SHP77 (cell line): ENCODE results near the gene UTF1.
"Not testable (repeated sequence)": the region's sequence is repeated elsewhere in the genome, so short reads cannot be mapped to it uniquely, and the experiment has no call there.

ENCODE experiments used
- DNase-seq, 2 experiments: peaks; one replicate each; lab custom pipeline; 2025; lab: John Stamatoyannopoulos, UW

Gene UTF1

GRCh38 chr10:133265052-133265451, 35.0 kb downstream of the UTF1 start:
- not testable (repeated sequence) for DNase-seq

DNA sequence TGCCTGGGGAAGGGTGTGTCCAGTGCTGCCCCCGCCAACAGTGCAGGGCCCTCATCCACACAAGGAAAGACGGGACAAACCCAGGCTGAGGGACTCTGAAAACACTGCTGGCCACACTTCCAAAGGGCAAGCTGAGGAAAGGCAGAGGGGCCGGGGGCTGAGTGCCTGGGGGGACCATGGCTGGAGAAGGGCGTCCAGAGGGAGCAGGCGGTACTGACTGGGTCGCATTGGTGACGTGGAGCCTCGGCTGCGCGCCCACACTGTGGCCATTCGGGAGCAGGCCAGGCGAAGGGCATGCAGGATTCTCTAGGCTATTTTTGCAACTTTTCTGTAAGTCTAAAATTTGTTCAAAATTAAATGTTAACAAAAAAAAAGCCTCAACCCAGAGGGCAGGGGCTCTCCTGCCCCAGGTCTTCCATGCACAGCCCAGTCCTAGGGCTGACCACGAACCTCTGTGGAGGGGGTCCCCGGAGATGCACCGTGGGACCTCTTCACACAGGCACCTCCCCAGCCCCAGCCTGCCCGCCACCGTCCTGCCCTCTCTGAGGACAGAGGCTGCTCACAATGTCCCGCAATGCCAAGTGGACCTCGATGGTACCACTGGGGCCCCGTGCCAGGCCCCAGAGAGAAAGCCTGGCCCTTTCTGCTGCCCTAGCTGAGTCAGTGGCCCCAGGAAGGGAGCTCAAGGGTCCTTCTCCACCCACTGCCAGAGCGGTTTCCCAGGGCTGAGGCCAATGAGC, 36.2 kb downstream of the UTF1 start:
- no peak for DNase-seq

DNA sequence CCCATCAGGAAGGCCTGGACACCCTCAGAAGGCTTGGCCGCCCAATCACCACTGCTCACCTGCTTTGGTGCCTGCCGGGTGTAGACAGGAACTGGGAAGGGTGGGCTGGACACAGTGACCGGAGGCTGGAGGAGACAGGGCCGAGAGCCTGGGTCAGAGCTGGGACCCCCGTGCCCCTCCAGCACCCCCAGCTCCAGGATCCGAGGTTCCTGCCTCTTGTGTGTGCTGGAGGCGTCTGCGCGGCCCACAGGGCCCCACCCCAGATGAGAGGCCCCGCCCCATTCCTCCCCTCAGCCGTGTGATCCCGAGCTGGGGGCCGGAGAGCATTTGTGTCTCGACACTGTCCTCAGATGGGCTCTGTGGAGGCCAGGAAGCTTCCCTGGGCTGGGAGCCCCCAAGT, 37.3 kb downstream of the UTF1 start:
- no peak for DNase-seq

DNA sequence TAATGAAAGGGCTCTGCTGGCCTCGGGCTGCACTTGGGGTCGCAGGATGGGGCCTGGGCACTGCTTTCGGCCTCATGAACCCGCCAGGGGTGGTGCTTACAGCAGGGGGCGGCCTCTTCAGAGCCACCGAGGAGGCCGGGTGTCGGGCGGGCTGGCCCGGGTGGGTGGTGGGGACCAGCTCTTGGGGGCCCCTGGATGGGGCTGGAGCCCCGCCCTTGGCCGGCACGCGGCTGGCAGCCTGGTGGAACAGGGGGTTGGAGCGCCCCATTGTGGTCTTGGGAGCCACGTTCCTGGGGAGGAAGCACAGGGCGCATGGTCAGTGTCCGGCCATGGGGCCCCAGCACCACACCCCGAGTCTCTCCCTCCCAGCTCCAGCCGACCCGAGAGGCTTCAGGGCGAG, 37.8 kb downstream of the UTF1 start:
- no peak for DNase-seq

DNA sequence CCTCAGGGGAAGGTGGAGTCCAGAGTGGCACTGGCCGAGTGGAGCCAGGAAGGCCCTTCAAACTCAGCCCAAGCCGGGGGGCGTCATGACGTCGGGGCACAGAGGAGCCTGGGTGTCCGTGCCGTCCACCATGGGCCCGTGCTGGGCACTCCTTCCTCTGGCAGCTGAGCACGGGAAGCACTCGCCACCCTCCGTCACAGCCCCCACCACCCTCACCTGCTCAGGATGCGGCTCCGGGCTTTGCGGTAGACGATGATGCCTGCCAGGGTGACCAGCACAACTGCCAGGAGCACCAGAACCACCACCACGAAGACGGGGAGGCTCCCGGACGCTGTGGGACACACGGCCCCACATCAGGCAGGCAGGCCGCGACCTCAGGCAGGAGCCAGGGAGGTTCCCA, 38.5 kb downstream of the UTF1 start:
- DNase-seq, result no peak

GRCh38 chr10:133269367-133269766, 39.4 kb downstream of the UTF1 start:
- DNase-seq, result no peak

DNA sequence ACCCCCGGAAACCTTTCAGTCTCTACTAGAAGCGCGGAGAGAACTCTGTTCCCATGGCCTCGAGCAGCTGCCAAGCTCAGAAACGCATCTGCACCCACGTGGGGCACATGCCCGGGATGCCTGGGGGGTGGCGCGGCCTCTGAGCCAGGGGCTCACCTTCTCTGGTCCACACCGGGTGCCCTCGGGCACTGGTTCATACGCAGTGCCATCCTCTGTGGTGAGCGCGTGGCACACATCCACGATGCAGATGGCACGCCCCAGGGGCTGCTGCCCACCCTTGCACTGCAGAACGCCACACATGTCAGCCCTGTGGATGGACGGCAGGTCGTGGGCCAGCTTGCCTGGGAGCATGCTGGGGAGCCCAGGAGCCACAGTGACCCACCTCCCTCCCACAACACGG, 40.2 kb downstream of the UTF1 start:
- DNase-seq, result no peak

- DNase-seq, result no peak
Measured at GRCh38 chr10:133270773-133271297, 40.8 kb downstream of the UTF1 start.

DNA sequence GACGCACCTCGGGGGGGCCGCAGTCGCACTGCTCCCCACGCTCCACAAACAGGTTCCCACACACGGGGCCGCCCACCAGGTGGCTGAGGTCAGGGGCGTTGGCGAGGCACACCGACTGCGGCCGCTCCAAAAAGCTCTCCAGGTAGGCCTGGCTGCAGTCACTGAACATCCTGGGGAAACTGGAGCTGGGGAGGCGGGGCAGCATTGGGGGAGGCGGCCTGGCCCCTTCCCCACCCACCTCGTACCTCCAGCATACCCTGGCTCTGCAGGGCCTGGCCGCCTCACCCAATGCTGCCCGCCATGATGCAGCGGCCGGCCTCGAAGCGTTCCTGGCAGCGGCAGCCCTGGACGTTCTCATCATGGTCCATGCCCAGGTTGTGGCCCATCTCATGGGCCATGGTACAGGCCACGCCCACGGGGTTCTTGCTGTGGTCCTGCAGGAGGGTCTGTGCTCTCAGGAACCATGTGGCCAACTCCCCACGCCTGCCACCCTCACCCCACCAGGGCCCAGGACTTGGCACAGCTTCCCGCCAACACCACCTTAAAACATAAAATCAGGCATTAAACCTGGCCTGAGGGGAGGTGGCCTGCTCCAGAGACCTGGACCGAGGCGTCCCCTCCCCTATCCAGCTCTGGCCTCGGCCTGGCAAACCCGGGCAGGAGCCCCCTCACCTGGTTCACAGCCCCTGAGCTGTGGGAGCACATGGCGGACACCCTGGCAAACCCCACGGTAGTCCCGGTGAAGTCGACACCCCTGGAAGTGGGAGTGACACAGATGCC, 41.7 kb downstream of the UTF1 start:
- DNase-seq, result no peak

- no peak for DNase-seq
Measured at GRCh38 chr10:133272301-133272963, 42.4 kb downstream of the UTF1 start.

GRCh38 chr10:133272964-133273420, 43.0 kb downstream of the UTF1 start:
- no peak for DNase-seq

DNA sequence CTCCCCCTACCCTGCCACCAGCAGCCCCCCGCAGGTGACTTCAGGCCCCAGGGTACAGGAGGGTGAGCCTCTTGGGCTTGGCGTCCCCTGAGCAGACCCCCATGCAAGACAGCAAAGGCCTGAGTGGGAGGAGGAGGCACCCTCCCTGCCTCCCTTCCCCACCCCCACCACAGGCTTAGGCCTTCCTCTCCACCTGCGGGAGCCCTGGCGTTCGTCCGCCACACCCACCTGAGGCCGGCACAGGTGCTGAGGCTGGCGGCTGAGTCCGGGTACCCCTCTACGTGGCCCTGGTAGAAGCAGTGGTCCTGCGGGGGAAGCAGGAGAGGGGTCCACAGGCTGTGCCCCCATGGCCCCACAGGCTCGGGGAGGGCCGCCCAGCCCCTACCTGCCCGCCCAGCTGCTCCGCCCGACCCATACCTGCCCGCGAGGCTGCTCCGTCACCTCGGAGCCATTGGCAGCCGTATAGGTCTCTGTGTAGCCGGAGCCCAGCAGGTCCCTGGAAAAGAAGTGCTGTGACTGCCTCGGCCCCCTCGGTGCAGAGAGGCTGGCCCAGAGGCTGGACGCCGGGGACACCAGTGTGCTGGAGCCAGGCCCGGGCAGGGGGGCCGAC, 43.6 kb downstream of the UTF1 start:
- no peak for DNase-seq

GRCh38 chr10:133274751-133275683, 45.0 kb downstream of the UTF1 start:
- no peak for DNase-seq

DNA sequence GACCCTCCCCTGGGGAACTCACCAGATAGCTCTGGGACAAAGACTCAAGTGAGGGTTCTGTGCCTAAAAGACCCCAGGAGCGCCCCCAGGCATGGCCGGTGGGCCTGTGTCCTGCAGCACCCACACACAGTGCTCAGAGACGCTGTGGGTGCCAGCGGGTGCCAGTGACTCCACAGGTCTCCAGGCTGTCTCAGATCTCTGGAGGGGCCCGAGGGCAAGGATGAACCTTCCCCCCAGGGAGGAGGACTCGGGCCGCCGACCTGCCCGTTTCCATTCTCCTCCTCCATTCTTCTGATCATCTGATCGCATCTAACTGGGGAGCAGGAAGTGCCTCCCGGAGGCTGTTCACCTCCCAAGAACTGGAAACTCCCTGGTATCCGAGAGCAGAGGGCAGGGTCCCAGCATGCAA, 45.7 kb downstream of the UTF1 start:
- DNase-seq, result no peak

- no peak for DNase-seq
Measured at GRCh38 chr10:133276100-133276434, 46.0 kb downstream of the UTF1 start.

DNA sequence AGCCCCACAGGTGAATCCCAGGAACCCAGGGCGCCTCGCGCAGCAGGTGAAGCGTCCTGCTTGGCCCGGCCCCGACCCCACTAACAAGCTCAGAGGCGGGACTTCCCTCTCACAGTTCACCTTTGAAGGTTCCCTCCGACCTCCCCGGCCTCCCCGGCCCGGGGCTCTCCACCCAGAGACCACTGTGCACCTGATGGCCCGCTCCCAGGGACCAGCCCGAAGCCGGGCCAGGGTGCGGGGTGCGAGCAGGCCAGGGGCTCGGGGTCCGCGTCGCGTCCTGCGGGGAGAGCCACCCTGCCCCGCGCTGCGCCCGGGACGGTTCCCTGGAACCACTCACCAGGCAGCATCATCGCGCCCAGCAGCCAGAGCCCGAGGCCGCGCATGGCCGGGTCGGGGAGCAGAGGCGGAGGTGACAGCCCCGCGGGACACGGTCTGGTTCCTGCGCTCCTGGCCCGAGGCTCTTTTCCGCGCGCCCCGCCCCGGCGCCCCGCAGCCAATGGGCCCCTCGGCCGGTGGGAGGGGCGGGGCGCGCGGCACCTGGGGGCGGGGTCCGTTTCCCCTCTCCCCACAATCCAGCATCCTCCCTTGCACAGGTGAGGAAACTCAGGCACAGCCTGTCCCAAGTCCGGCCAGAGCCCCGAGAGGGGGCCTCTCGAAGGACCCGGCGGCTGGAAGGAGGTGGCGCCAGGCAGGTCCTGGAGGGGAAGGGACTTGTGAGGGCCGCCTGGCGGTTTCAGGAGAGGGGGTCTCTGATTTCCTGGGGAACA, 46.6 kb downstream of the UTF1 start, which contains the start of gene ADAM8:
ADAM8 (minus strand) TSS at position 434 of the 767 bp plus-strand sequence; CDS start at position 383, 51 bp downstream.
- DNase-seq, result no peak

DNA sequence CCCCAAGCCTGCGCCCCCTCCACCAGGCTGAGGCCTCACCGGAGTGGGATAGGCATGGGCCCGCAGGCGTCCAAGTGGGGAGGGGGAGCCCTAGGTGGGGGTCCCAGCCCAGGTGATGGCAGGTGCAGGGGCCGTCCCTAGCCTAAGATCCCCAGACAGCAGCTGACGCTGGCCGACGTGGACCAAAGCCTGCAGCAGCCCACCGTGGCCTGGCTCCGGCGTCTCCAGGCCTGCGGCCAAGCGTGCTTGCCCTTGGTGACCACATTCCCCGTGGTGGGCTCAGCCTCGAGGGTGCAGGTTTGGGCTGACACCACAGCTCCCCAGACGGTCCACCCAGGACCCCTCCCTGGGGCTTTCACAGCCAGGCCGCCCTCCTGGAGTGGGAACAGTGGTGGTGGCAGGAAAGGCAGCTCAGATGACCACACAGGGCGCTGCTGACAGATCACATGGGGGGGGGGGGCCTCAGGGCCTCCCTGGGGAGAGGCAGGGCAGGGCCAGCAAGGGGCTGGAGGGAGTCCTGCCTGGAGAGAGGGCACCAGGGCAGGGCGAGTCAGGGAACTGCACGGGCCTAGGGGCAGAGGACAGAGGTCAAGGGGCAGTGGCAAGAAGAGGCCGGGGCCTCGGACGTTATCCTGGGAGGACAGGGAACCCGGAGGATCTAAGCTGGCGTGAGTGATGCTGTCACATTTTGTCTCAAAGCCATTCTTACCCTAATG, 47.4 kb downstream of the UTF1 start:
- no peak for DNase-seq

DNA sequence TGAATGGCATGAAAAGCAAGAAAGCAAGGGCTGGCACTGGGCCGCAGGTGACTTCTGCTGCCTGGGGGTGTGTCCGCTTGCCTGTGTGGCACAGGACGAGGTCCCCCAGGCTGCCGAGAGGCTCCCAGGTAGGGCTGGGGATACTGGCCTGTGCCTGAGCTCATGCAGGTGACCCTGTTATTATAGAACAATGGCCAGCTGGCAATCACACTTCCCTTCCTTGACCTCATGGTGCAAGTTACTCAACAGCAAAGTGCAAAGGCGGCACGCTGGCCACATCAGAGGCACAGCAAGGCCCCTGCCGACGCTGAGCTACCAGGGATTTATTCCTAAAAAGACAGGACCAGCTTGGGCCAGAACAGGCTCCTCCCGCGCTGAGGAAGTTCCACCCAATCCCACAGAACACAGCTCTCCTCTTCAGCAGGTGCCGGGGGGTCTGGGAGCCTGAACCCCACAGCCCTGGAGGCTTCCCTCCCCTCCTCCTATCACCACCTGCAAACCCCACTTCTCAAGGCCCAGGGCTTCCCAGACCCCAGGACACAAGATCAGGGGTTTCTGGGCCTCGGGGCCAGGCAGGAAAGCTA, 48.1 kb downstream of the UTF1 start:
- no peak for DNase-seq

- DNase-seq, result no peak
Measured at GRCh38 chr10:133278577-133279265, 48.7 kb downstream of the UTF1 start.
